Measurements from ENCODE around the gene CACNA1H. TPM values are rescaled to one million over a fixed set of nuclear protein-coding genes. Genes with fewer than 3 reads are reported as not detected.

Gene CACNA1H
- total RNA-seq, 2 experiments from 2014 or later, result 3.2 to 3.6 TPM

DNA sequence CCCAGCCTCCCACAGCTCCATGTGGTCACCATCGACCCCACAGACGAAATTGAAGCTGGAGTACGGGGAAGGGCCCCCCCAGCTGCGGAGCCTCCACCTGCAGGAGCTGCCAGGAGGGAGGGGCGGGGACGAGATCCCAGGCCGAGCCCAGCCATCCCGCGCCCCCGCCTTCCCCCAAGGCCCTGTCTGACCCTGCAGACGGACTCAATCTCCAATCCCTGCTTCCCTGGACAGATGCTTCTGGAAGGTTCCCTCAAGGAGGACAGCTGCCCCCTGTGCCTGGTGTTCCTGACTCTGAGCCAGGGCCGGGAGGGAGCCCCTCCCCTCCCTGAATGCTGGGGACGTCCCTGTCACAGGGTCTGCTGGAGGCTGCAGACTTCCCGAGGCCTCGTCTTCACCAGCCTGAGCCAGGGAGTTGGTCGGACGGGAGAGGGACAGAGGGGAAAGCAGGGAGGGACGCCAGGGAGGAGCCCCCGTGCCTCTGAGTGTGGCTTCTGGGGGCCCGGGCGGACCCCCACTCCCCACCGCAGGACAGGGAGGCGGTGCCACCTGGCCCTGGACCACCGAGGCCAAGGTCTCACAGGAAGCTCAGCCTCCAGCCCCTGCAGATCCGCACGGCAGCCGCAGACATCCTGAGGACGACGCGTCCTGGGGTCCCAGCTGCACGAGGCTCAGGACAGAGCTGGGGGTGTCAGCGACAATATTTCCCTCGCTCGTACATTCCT, 35.6 kb upstream of the CACNA1H start:
- ChIA-PET POLR2A (no interaction called here), CTCF (interaction anchor here (0.6 kb wide), 1 partner anchor 620 kb away, joined by 3 read pairs; no protein-coding TSS in a partner anchor)
- Mint-ChIP-seq H3K27me3 (no peaks in the 10 kb centered on the region), H3K36me3 (ENCODE audit: low read depth) (no peaks in the 10 kb centered on the region), H3K4me3 (no peak overlapping the region), H3K9me3 (no peaks in the 10 kb centered on the region), H3K4me1 (no peaks in the 10 kb centered on the region), H3K27ac (no peak overlapping the region)
- DNase-seq, result no peak

DNA sequence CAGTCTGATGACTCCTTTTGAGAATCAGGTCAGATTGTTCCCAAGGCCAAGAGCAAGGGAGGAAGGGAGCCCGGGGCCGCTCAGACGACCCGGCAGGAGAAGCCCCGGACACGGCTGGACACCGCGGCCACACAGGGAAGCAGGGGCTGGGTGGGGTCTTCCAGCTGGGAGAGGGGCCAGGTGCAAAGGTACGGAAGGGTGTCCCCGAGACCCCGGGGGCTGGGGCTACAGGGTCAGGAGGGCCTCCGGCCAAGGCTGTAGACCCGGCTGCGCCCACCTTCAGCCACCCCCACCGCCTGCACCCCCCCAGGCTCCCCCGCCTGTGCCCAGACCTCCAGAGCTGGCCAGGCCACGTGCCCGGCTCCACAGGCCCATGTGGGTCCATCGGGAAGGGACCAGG, 35.0 kb upstream of the CACNA1H start:
- Mint-ChIP-seq H3K27ac (no peak overlapping the region), H3K9me3 (no peaks in the 10 kb centered on the region), H3K4me3 (no peak overlapping the region), H3K4me1 (no peaks in the 10 kb centered on the region), H3K36me3 (ENCODE audit: low read depth) (no peaks in the 10 kb centered on the region), H3K27me3 (no peaks in the 10 kb centered on the region)
- DNase-seq, result no peak
- POLR2A ChIA-PET, result no interaction called here
- CTCF ChIA-PET, result interaction anchor here (0.6 kb wide), 1 partner anchor 620 kb away, joined by 3 read pairs; no protein-coding TSS in a partner anchor

DNA sequence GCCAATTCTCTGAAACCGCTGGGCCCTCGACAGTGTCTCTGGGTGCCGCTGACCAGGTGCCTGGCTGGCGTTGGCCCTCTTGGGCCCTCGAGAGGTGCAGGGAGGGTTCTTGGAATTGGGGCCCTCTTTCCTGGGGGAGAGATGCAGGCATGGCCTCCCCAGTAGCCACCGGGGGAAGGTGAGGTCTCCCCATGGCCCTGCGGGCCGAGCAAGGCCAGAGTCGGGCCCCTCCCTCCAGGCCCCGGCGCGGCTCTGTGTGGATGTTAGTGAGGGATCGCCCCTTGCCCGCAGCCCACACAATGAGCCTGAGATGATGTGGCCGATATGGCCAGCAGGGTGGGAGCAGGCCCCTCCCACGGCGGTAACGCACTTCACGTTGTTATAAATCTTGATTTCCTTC, 33.8 kb upstream of the CACNA1H start:
- Mint-ChIP-seq H3K36me3 (ENCODE audit: low read depth) (no peaks in the 10 kb centered on the region), H3K4me1 (no peaks in the 10 kb centered on the region), H3K9me3 (no peaks in the 10 kb centered on the region), H3K27me3 (no peaks in the 10 kb centered on the region), H3K27ac (no peak overlapping the region), H3K4me3 (no peak overlapping the region)
- ChIA-PET POLR2A (no interaction called here), CTCF (no interaction called here)
- no peak for DNase-seq

DNA sequence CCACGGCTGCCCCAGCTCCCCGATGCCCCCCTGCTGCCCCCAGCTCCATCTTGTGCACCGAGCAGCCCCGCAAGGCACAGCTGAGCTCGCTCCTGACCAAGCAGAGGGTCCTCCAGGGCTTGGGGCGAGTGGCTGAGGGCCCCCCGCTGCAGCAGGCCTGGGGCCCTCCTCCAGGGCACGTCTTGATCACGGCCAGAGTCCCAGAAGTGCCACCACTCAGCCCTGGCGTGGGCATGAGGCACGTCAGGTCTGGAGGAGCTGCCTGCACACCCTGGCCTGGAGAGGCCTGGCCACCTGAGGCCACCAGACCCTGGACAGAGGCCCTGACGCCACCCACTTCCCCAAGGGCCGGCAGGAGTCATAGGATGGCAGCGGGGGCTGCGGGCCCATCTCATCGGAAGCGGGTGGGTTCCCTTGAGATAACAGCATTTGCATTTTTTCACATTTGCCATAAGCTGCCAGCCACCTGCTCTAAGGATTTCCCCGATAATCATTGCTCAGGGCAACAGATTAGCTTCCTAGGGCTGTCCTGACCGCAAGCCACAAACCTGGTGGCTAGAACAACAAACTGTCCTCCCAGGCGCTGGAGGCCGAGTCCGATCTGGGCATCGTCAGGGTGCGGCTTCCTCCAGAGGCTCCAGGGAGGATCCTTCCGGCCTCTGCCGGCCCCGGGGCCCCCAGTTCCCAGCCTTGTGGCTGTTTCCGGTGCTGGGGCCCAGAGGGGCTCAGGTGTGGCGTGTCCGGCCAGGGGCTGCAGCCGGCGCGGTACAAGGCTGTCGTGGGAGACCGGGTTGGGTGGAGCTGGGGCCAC, 32.9 kb upstream of the CACNA1H start:
- Mint-ChIP-seq H3K4me3 (no peak overlapping the region), H3K27ac (no peak overlapping the region), H3K4me1 (no peaks in the 10 kb centered on the region), H3K9me3 (no peaks in the 10 kb centered on the region), H3K36me3 (ENCODE audit: low read depth) (no peaks in the 10 kb centered on the region), H3K27me3 (no peaks in the 10 kb centered on the region)
- CTCF ChIA-PET, result no interaction called here
- POLR2A ChIA-PET, result no interaction called here
- DNase-seq, result no peak

DNA sequence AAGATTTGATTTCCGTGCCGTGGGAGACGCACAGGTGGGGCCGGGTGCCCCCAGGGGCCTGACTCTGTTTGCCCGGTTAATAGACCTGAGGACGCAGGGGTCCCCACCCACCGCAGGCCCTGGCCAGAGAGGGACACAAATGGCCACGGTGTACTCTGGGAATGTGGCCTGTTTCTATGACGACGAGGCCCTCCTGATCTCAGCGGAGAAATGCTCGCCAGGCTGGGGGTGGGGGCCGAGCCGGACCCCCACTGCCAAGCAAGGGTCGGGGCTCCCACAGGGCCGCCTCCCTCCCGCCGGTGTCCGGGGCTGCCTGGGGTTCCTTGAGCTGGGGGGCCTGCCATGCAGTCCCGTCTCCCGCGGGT, 32.3 kb upstream of the CACNA1H start:
- POLR2A ChIA-PET, result no interaction called here
- no peaks in the 10 kb centered on the region for H3K4me1 Mint-ChIP-seq
- H3K4me3 Mint-ChIP-seq, result no peak overlapping the region
- no peak for DNase-seq
- no peak overlapping the region for H3K27ac Mint-ChIP-seq
- H3K36me3 Mint-ChIP-seq (ENCODE audit: low read depth), result no peaks in the 10 kb centered on the region
- CTCF ChIA-PET, result no interaction called here
- no peaks in the 10 kb centered on the region for H3K9me3 Mint-ChIP-seq
- H3K27me3 Mint-ChIP-seq, result no peaks in the 10 kb centered on the region

DNA sequence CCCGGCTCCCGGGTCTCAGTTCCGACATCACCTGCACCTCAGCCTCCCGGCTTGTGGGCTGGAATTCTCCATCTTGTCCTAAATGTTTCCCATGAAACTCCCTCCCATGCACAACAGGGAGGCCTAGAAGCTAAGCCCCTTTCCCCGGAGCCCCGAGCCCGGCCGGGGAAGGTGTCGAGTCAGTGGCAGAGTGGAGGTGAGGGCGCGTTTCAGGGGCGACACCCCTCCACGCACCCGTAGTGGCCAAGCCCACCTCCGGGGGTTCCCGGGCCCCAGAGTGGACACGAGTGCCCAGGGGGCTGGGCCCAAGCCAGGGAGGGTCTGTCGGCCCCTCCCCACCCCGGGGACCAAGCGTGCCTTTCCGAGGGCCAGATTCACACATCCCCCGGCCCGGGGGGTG, 31.9 kb upstream of the CACNA1H start:
- ChIA-PET CTCF (interaction anchor here (0.6 kb wide), 1 partner anchor 176 kb away, joined by 3 read pairs; no protein-coding TSS in a partner anchor), POLR2A (no interaction called here)
- Mint-ChIP-seq H3K36me3 (ENCODE audit: low read depth) (no peaks in the 10 kb centered on the region), H3K27ac (no peak overlapping the region), H3K4me3 (no peak overlapping the region), H3K27me3 (no peaks in the 10 kb centered on the region), H3K4me1 (no peaks in the 10 kb centered on the region), H3K9me3 (no peaks in the 10 kb centered on the region)
- no peak for DNase-seq

DNA sequence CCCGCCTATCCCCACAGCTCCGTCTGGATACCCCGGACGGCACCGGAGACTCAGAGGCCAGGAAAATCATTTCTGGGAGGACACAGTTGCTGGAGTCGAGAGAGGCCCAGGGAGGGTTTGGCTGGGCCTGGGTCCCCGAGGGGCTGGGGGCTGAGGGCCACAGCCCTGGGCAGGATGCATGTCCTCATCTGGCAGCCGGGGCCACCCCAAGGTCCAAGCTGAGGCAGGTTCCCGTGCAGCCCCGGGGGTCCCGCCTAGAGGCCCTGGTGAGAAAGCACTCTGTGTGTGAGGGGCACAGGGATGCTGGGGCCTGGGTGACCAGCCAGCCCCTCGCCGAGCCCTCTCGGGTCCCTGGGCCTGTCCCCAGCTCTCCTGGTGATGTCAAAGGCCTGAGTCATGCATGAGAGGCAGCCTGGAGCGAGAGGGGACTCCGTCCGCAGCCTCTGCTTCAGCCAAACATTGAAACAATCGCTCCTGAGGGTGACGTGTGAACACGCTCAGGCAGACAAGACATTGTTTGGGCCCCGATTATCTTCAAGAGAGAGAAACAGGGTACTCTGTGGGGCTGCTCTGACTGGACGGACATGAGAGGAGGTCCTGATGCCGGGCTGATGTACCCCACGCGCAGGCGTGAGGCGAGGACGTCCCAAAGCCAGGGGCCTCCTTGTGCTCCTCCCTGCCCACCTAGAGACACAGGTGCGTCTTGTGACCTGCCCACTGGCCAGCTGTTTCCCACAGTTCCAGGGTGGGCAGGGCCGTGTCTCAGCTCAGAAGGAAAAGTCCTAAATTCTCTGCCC, 31.1 kb upstream of the CACNA1H start:
- no peak for DNase-seq
- Mint-ChIP-seq H3K27me3 (no peaks in the 10 kb centered on the region), H3K4me1 (no peaks in the 10 kb centered on the region), H3K36me3 (ENCODE audit: low read depth) (no peaks in the 10 kb centered on the region), H3K27ac (no peak overlapping the region), H3K9me3 (no peaks in the 10 kb centered on the region), H3K4me3 (no peak overlapping the region)
- CTCF ChIA-PET, result interaction anchor here (0.6 kb wide), 1 partner anchor 175 kb away, joined by 3 read pairs; no protein-coding TSS in a partner anchor
- POLR2A ChIA-PET, result no interaction called here

DNA sequence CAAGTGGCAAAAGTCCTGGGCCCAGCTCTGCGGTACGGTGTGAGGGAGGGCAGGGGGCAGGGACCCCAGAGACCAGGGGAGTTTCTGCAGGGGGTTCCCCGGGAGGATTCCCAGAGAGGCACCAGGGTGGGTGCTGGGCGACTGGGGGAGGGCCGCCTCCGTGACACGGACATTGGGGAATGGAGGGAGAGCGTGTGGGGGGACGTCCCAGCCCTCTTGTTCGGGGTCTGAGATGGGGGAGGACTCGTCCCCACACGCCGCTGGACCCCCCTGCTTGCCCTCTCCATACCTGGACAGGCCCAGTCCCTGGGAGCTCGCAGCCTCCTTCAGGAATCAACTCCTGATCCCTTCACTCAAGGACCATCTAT, 30.5 kb upstream of the CACNA1H start:
- DNase-seq, result no peak
- Mint-ChIP-seq H3K9me3 (no peaks in the 10 kb centered on the region), H3K4me3 (no peak overlapping the region), H3K27ac (no peak overlapping the region), H3K27me3 (no peaks in the 10 kb centered on the region), H3K36me3 (ENCODE audit: low read depth) (no peaks in the 10 kb centered on the region), H3K4me1 (no peaks in the 10 kb centered on the region)
- POLR2A ChIA-PET, result no interaction called here
- CTCF ChIA-PET, result interaction anchor here (0.6 kb wide), 1 partner anchor 330 kb away, joined by 3 read pairs; no protein-coding TSS in a partner anchor

DNA sequence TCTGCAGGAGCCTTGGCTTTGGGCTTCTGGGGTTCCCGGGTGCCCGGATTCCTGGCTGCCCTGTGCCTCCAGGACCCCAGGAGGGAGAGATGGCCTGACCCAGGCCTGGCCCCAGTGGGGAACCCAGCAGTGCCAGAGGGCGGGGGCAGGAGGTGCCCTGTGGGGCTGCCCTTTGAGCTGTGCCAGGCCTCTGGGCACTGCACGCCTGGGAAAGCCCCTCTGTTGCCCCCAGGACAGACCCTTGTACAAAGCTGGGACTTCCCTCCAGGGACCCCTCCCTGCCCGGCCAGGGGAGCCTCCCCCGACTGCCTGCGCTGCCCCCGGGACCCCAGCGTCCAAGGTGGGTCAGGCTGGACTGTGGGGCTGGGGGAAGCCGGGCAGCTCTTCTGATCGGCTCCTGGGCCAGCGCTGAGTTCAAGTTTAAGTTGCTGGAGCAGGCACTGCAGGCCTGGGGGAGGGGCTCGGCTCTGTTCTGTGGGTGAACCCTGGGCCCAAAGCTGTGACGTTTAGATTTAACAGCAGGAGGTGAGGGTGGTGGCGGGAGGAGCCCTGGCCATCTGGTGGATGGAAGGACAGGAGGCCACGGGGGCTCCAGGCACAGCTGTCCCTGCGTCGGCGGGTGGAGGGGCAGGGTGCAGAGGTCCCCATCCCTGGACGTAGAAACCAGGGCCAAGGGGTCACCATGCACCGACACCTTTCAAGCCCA, 29.2 kb upstream of the CACNA1H start:
- no peak overlapping the region for H3K4me3 Mint-ChIP-seq
- DNase-seq, result no peak
- H3K27me3 Mint-ChIP-seq, result no peaks in the 10 kb centered on the region
- CTCF ChIA-PET, result no interaction called here
- H3K4me1 Mint-ChIP-seq, result no peaks in the 10 kb centered on the region
- peak overlapping the region; percentile 13 for H3K27ac Mint-ChIP-seq
- H3K36me3 Mint-ChIP-seq (ENCODE audit: low read depth), result no peaks in the 10 kb centered on the region
- H3K9me3 Mint-ChIP-seq, result no peaks in the 10 kb centered on the region
- POLR2A ChIA-PET, result no interaction called here

DNA sequence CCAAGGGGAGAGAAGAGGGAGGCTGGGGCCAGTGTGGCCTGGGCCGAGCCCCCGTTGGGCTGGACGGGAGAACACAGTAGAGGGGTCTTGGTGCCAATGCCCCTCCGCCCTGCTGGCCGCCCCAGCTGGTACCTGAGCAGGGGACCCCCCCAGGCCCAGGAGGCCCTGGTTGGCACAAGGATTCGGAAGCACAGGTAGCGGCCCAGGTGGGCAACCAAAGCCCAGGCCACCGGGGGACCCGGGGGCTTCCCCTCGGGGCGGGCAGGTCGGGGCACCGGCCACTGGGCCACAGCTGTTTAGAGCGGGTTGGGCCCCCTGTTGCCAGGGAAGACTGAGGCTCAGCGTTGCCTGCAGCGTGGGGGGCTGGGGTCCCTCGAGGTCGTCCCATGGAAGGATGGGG, 28.6 kb upstream of the CACNA1H start:
- H3K9me3 Mint-ChIP-seq, result no peaks in the 10 kb centered on the region
- H3K27me3 Mint-ChIP-seq, result no peaks in the 10 kb centered on the region
- DNase-seq, result no peak
- CTCF ChIA-PET, result no interaction called here
- POLR2A ChIA-PET, result no interaction called here
- H3K4me3 Mint-ChIP-seq, result no peak overlapping the region
- H3K27ac Mint-ChIP-seq, result no peak overlapping the region
- H3K36me3 Mint-ChIP-seq (ENCODE audit: low read depth), result no peaks in the 10 kb centered on the region
- H3K4me1 Mint-ChIP-seq, result no peaks in the 10 kb centered on the region

DNA sequence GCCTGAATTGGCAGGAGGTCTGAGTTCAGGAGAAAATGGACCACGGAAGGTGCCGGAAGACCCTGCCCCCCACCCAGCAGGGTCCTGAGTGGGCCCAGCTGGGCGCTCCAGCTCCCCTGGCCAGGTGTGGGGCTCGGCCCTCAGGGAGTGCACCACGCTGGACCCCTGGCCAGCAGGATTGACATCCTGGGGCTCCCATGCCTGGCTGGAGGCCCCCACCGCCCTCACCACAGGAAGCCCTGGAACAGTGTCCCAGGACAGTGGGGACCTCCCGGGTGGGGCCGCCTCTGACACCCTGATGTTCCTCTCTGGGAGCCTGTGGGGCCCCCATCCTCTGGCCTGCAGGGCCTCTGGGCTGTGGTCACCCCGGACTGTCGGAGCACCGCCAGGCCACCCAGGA, 28.1 kb upstream of the CACNA1H start:
- no peak for DNase-seq
- no peaks in the 10 kb centered on the region for H3K4me1 Mint-ChIP-seq
- ChIA-PET CTCF (no interaction called here), POLR2A (no interaction called here)
- no peaks in the 10 kb centered on the region for H3K9me3 Mint-ChIP-seq
- no peaks in the 10 kb centered on the region for H3K36me3 Mint-ChIP-seq (ENCODE audit: low read depth)
- H3K27ac Mint-ChIP-seq, result no peak overlapping the region
- H3K27me3 Mint-ChIP-seq, result no peaks in the 10 kb centered on the region
- no peak overlapping the region for H3K4me3 Mint-ChIP-seq

DNA sequence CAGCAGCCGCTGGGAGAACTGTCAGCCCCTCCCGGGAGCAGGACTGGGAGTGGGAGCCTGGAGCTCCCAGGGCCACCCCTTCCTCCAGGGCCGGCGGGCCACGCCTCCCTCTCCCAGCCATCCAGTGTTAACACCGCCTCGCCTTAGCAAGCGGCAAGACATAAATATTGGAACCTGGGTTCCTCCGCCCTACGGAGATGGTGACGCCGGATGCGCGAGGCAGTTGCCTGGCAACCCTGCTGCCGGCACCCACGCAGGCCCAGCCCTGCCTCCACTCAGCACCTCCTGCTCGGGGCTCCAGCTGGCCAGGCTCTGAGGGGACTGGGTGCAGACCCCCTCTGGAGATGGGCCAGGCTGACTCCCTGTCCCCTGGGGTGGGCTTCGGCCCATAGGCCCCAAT, 27.4 kb upstream of the CACNA1H start:
- no peak overlapping the region for H3K27ac Mint-ChIP-seq
- ChIA-PET POLR2A (no interaction called here), CTCF (no interaction called here)
- no peaks in the 10 kb centered on the region for H3K36me3 Mint-ChIP-seq (ENCODE audit: low read depth)
- DNase-seq, result peak; percentile 20
- H3K4me1 Mint-ChIP-seq, result no peaks in the 10 kb centered on the region
- H3K4me3 Mint-ChIP-seq, result no peak overlapping the region
- H3K27me3 Mint-ChIP-seq, result no peaks in the 10 kb centered on the region
- H3K9me3 Mint-ChIP-seq, result no peaks in the 10 kb centered on the region

DNA sequence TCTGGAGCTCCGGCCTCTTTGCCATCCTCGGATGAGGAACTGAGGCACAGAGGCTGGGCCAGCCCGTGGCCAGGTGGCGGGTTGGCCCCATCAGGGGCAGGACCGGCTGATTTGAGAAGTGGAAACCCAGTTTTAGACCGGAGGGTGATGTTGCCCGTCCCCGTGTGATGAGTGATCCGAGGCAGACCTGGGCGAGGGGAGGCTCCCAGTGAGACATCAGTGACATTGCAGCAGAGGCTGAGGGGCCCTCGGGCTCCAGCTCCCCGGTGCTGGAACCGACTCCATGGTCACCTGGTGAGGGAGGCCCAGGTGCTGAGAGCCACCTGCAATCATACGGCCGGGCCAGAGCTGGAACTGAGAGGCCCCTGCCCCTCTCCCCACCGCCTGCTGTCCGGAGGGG, 26.9 kb upstream of the CACNA1H start:
- H3K4me3 Mint-ChIP-seq, result no peak overlapping the region
- POLR2A ChIA-PET, result no interaction called here
- no peaks in the 10 kb centered on the region for H3K4me1 Mint-ChIP-seq
- H3K27ac Mint-ChIP-seq, result no peak overlapping the region
- no peaks in the 10 kb centered on the region for H3K9me3 Mint-ChIP-seq
- H3K36me3 Mint-ChIP-seq (ENCODE audit: low read depth), result no peaks in the 10 kb centered on the region
- CTCF ChIA-PET, result no interaction called here
- no peaks in the 10 kb centered on the region for H3K27me3 Mint-ChIP-seq
- DNase-seq, result no peak
